ENCODE measurements around the gene PPME1.

The PPME1 gene

DNA sequence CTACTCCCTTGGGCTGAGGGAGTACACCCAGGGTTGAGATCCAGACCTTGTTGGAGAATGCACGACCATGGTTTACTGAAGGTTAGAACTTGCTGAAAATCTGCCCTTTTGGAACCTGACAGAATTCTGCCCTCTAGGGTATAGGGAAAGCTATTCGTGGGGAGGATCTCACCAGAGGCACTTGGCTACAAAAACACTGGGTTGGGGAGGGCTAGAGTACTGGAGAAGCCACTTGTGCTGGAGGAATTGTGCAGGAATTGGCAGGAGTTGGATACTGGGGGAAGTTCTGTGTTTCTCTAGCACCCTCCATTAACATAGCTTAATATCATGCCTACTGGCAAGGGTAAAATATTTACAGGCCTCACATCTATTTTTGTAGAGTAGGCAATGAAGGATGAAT lies 55.8 kb downstream of the PPME1 start:
- DNase-seq (ENCODE audit: low read depth, low spot score), result peak; percentile 6

DNA sequence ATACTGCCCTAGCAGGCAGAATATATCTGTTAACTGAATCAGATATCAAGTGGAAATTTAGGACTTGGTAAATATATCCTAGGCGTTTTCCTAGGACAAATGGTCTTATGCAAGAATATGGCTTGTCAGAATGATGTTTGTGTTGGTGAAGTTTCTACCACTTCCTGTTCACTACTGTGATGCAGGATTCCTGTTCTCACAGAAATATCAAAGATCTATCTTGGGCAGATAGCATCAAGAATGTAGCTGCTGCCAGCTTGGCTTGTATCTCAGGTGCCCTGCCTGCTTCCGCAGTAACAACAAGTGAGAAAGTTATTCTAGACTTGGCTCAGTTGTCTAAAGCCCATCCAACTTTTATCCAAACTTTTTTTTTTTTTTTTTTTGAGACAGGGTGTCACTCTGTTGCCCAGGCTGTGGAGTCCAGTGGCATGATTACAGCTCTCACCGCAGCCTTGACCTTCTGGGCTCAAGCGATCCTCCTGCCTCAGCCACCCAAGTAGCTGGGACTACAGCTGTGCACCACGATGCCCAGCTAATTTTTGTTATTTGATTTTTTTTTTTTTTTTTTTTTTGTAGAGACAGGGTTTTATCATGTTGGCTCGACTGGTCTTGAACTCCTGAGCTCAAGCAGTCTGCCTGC lies 61.3 kb downstream of the PPME1 start:
- DNase-seq (ENCODE audit: low read depth, low spot score), result no peak

DNA sequence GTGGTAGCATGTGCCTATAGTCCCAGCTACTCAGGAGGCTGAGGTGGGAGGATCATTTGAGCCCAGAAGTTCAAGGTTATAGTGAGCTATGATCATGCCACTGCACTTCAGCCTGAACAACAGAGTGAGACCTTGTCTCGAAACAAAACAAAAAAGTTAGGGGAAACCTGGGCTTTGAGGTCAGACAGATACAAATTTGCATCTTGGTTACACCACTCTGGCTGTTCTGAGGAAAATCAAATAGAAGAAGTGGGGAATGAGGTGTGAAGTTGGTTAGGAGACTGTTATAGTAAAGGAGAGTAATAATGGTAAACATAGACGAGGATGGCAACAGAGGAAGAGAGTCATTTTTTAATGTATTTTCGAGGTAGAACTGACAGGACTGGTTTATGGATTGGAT lies 62.6 kb downstream of the PPME1 start:
- no peak for DNase-seq (ENCODE audit: low read depth, low spot score)

DNA sequence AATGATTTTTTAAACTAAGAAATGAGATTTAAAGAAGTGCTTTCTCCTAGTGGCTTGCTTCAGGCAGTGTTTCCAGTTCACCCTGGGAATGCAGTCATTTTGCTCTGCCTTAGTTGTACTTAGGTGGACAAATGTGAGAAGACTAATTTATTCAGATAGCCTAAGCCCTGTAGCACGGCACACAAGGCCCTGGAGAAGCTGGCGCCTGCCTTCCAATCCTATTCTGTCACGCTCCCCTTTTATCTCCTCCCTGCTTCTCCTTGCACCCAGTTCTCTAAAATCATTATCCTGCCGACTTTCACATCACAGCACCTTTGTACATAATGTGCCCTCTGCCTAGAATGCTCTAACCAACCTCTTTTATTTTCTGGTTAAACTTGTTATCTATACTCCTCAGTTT lies 64.0 kb downstream of the PPME1 start:
- DNase-seq (ENCODE audit: low read depth, low spot score), result no peak

DNA sequence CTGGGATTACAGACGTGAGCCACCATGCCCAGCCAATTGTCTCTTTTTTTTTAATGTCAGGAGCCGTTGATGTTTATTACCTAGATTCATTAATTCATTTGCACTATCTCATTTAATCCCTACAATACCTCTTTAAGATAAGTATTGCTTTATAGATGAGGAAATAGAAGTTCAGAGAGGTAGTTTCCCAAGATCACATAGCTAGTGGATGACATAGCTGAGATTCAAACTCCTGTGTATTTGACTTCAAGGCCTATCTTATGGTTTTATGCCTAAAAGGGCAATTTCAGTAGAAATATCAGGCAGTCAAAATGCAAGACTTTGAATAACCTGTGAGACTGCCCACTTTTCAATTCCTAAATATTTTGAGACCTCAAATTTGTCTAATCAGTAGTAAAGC lies 66.5 kb downstream of the PPME1 start:
- no peak for DNase-seq (ENCODE audit: low read depth, low spot score)

DNA sequence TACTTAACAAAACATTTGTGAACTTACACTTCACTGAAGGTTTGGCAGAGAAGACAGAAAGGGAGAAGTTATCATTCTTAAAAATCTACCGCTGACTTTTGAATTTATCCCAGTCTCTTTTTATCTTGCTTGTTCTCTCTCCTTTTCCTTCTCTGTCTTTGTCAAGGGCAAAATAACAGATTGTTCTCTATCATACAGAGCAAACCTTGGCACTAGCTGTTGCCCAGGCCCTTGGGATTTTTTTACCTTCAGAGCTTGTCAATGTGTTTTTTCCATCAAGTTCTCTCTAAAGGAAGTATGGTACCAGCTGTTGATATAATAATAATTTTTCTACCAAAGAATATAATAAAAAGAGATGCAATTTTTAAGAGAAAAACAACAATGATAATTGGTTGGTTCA lies 67.2 kb downstream of the PPME1 start:
- DNase-seq (ENCODE audit: low read depth, low spot score), result no peak

DNA sequence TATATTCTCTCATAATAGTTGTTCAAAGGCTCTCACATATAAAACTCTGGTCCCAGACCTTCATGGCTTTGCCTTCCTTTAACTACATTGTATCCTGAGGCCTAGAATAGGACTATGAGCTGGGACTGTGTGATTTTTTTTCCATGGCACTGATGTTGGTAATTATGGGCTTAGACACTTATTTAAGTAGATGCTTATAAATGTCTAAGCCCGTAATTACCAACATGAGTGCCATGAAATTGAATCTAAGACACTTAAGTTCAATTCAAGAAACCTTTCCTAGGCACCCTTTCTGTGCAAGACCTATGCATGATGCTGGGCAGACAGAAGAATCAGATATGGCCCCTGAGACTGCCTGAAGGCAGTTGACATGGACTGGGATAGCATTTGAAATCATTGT lies 77.4 kb downstream of the PPME1 start:
- DNase-seq (ENCODE audit: low read depth, low spot score), result no peak

DNA sequence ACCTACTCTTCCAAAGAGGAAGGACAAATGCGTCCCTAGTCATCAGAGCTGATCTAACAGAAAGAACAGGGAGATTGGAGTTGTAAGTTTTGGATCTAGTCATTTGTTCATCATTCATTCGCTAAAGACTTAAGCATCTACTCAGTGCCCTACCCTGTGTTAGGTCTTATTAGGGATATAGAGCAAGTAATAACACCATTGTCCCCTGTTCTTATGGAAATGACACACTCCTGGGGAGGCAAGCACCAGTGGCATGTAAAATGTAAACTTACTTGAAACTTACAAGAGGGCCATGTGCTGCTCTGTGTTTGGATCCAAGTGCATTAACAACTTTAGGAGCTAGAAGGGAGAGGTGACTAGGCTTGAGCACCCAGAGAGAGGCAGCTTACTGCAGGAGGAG lies 78.4 kb downstream of the PPME1 start:
- no peak for DNase-seq (ENCODE audit: low read depth, low spot score)

DNA sequence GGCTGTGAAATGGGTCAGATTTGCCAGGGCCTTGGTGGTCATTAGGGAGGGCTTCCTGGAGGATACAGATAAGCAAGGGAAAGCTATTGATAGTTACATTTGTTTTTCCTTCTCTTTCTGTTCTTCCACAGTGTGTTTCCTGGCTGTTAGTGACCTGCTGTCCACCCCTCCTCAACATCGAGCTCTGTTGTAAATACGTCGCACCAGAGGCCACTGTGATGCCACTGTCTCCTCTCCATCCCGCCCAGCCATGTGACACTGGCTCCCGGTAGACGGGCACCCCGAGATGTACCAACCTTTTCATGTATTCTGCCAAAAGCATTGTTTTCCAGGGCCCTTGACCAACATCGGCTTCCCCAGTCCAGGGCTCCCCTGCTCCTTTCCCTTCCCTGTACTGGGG lies 82.3 kb downstream of the PPME1 start:
- no peak for DNase-seq (ENCODE audit: low read depth, low spot score)

DNA sequence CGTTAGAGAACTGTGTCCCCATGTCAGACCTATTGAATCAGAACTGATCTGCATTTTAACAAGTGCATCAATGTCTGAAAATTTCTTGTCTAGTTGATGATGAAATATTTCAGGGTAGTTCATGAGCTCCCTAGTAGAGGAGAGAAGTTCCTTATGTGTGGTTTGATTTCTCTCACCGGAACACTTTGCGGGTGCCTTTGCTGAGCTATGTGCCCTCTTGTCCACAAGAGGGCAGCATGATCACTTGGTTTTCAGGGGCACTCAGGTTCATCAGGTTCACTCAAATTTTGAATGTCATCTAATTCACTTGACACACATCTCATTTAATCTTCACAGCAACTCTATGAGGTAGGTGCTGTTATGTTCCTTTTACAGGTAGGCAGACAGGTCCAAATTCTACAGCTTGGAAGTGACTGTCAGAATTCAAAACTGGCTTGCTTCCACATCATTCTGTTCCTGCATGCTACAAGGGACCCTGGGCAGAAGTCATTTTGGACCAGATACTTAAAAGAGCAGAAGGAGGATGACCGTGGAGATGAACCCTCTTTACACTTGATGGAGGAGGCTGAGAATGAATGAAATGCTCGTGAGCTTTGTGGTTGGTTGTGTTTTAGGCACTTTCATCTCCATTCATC lies 84.8 kb downstream of the PPME1 start:
- DNase-seq (ENCODE audit: low read depth, low spot score), result peak; percentile 64

DNA sequence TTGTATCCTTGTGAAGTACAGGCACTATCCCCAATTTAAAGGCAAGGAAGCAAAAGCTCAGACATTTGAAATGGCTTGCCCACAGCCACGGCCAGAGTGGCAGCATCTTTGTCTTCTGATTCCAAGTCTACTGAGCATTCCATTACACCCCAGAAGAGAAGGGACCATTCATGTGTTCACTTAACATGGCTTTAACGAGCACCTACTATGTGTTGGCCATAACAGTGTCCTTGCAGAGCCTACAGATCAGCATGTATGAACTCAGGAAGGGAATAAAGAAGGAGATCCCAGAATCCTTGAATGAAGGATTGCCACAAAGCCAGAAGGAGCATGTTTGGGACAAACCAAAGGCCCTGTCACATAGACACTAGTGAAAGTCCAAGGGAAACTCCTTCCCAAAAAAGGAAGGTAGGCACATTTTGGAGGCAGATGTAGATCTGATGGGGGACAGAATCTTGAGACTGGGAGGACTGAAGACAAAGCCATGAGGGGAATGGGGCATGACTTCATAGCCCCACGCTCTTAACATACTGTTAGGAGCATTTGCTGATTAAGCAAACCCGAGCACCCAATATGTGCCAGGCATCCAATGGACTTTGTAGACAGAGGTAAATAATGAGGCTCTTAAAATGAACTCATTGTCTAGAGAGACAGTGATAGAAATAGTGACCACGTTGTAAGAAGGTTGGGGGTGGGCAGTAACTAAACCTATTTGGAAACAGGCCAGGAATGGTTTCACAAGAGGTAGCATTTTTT lies 85.5 kb downstream of the PPME1 start:
- no peak for DNase-seq (ENCODE audit: low read depth, low spot score)

DNA sequence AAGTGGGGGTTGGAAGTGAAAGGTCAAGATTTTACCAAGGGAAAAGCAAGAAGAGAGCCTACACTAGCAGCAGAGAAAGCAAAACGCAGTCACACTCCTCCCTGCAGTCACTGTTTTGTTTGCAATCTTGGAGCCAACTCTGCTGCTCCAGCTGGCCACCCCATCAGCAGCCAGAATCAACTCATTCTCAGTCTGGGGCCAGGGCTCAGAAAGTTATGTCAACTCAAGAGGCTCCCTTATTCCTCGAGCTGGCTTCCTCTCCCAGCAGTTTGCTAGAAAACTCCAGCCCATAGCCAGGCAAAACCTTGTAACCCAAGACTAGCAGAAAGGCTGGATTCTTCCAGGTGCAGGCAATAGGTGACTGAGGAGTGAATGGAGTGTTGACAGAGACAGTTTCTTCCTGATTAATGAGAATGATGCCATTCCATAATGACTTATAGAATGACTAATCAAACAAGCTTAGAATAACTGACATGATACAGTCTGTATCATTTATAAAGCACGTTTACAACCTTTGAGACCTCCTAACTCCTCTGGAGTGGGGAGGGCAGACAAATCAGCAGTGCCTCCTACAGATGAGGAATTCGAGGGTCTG lies 87.0 kb downstream of the PPME1 start:
- DNase-seq (ENCODE audit: low read depth, low spot score), result no peak

DNA sequence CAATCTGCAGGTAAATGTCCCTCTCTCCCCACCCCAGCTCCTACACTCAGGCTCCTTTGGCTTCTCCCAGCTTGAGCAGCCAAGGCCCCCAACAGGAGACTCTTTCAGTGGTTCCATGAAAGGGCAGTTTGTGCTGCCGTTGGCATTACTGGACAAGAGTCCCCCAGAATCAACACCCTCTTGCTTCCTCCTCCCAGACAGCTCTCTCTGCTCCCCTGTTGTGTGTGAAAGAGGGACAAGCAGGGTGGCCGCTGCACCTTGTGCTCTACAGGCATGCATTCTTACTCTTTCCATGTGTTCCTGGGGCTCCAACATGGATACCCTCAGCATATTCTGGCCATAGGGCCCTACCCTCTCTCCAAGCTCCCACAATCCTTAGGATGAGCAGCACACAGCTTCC lies 91.6 kb downstream of the PPME1 start:
- DNase-seq (ENCODE audit: low read depth, low spot score), result no peak

DNA sequence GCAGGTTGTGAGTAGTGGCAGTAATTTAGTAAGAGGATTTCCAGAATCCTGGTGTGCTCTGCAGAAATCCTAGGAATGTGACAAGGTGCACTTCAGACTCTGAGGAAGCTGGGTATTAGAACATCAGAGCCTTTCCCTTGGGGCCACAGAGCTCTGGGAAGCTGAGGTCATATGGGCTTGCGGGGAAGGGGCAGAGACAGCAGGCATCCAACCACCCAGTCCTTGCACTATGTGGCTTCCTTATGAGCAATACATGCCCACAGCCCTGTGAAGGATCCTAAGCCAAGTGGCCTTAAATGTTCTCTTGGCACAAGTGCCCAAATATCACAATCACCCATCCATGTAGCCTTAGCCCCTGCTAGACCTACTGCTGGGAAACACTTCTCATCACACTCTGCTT lies 94.2 kb downstream of the PPME1 start:
- peak; percentile 53 for DNase-seq (ENCODE audit: low read depth, low spot score)

DNA sequence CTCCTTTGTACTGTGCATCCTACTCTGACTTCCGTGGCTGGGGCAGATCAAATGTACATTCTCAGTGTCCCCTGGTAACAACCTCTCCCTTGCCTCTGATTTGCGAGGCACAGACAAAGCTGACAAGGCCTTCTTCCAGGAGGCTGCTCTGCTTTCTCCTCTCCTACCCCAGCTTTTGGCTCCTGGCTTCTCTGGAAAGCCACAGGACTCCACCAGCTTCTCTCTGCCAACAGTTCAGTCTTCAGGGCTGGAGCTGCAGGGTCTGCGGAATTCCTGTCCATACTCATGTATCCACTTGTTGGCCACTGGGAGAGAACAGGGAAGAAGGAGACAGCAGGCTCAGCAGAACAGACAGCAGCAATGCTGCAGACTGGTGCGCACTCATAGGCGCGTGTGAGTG lies 95.9 kb downstream of the PPME1 start:
- no peak for DNase-seq (ENCODE audit: low read depth, low spot score)

DNA sequence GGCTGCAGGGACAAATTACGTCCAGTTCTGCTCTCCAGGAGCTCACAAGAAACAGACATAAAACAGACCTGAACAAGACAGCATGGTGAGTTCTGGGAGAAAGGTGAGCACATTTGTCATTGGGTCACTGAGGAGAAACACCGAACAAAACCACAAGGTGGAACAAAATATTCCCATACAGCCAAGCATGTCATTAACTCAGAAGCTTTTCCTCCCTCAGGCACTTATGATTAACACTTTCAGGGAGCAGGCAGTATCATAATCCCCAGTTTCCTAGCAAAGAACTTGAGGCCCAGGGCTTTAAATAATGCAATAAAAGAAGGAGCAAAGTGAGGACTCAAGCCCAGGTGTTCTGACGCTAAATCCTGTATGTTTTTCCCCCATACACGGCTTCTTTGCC lies 97.4 kb downstream of the PPME1 start:
- DNase-seq (ENCODE audit: low read depth, low spot score), result no peak

DNA sequence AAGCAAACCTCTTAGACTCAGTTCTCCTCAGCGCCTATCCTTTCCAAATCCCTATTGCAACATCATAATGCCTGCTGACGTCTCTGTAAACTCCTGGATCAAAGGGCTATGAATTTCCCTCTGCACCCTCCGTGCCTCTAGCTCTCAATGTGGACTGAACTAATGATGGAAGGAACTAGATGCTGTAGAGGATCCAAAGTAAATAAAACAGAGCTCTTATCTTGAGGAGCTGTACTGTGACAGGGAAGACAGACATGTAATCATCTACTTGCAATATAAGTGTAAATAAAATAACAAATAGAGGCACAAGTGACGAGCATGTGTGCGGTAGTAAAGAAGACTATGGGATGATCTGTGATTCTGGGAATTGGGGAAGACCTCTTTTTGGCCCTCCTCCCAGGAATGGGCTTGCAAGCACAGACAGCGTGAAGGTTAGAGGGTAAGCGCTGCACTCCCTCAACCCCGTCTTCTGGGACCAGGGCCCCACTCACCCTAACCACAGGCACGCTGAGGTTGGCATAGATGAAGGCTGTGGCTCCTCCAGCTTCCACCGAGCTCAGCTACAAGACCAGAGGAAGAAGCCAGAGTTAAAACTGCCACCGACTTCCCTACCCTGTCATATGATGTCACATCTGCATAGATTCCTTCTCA lies 98.2 kb downstream of the PPME1 start:
- DNase-seq (ENCODE audit: low read depth, low spot score), result no peak

DNA sequence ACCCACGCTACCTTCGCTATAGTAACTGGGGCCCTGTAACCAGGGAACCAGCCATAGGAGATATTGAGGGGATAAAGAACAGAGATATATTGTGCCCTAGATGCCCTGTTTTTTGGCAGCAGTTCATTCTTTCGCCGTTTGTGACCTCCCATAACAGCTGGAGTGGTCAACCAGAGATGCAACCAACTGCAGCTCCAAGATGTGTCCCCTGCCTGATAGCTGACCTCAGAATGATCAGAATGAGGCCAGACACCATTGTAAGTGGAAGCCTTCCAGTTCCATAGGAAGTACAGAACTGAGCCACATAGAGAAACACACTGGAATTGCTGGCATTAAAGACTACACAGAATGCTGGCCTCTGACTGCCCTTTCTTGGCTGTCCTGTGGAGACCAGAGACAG lies 101.2 kb downstream of the PPME1 start:
- no peak for DNase-seq (ENCODE audit: low read depth, low spot score)

DNA sequence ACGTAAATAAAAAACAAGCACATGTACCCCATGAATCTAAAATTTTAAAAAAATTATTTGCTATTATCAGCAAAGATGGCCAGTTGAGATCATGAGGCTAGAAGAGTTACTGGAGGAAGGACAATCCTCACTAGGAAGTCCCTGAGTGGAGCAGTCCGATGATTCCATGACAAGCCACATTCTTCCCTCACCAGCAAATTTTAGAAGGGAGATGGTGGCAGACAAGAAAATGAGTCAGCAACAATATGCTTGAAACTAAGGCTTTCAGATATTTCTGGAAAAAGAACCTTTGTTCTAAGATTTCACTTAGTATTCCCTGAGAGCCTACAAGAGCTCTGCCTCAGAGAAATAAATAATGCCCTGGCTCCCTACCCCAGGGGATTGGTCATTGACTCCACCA lies 105.5 kb downstream of the PPME1 start:
- no peak for DNase-seq (ENCODE audit: low read depth, low spot score)

DNA sequence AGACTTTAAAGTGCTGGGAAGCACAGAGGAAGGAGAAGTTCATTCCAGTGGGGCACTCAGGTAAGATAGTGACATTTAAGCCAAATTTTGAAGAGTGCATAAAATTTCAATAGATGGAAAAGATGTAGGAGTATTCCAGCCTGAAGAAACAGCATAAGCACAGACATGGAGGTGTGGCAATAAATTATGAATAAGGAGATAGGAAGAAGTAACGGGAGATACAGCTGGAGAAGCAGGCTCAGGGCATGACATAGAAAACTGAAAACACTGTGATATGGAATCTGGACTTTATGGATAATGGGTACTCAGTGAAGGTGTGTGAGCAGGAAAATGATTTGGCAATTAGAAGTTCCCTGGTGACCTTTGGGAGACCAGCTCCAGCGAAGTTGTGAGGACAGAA lies 107.0 kb downstream of the PPME1 start:
- DNase-seq (ENCODE audit: low read depth, low spot score), result no peak

DNA sequence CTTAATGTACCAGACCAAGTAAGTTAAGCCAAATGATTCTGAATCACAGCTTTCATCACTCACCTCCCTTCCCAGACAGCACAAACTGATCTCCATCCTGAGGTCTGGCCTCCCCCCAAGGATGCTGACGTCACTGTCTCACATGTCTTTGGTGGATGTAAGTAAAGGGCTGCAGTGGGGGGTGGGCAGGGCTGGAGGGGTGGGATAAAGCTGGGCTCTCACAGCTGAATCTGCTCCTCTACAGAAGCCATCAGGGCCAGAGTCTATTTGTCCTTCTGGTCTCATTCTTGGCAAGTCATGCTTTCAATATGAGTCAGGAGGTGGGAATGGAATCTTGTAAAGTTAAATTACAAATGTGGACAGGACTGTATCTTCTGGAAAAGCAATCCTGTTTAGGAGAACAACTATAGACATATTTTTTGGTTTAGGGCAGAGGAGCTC lies 107.7 kb downstream of the PPME1 start:
- peak; percentile 13 for DNase-seq (ENCODE audit: low read depth, low spot score)

DNA sequence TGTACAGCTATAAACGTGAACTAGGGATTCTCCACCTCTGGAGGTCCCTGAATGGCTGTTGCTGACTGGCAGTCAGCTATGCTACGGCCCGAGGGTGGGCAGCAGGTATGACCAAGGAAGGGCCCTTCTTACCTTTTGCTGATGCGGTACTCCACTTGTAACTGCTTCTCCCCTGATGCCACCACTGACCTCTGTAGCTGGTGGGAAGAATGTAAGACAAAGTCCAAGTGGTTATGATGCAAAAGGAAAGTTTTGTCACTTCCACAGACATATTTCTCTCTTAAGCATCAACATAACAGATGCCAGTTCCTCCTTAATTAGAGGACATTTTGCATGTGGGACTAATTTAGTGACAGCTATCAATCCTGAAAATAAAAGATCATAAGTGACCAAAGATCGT lies 108.2 kb downstream of the PPME1 start:
- DNase-seq (ENCODE audit: low read depth, low spot score), result no peak
